Measurements from ENCODE around the gene EBP. TPM values are rescaled to one million over a fixed set of nuclear protein-coding genes. Genes with fewer than 3 reads are reported as not detected.

EBP gene
- total RNA-seq, 1 donor, result 45.6 TPM

DNA sequence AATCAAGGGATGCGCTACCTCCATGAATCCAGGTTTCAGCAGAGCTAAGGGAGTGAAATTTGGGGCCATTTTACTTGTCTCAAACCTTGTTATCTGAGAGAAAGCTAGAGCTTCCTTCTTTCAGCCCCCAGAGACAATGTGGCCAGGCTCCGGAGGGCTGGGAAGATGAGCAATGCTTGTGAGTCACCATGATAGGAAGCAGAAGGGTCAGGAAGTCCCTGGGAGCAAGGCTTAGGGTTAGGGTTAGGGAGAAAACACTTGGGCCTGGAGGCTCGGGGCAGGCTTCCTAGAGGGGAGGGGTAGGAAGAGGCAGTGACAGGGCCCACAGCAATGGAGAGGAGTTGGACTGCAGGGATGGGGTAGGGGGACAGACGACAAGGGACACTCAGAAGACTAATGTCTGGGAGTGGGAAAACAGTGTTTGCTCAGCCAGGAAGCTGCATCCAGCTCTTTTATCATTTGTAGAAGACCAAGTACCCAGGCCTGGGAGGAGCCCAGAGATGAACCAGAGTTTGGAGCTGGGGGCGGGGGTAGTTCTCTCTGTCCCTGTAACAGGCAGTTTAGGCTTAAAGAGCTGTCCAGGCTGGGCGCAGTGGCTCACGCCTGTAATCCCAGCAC is 29.2 kb upstream of the EBP start:
- no peak overlapping the region for H2AFZ ChIP-seq (ENCODE audit: low read length)
- H3K4me3 ChIP-seq (ENCODE audit: insufficient read depth, low read length), result no peak overlapping the region
- TF ChIP-seq CTCF (IDR thresholded peaks at IDR 0.05; ENCODE audit: extremely low read depth, low read depth, low read length), result no peak
- H3K4me2 ChIP-seq (ENCODE audit: insufficient read depth, low read length), result peak overlapping the region; percentile 51
- peaks cover 30% of the 10 kb centered on the region for H3K4me1 ChIP-seq (ENCODE audit: insufficient read depth, low read length)
- H4K20me1 ChIP-seq (ENCODE audit: insufficient read depth, low read length), result no peaks in the 10 kb centered on the region
- DNase-seq (ENCODE audit: insufficient read length, low spot score, missing footprints), result no peak
- no peaks in the 10 kb centered on the region for H3K36me3 ChIP-seq (ENCODE audit: insufficient read depth, low read length)
- H3K27ac ChIP-seq (ENCODE audit: low read depth, low read length), result peak overlapping the region; percentile 73
- no peaks in the 10 kb centered on the region for H3K9me3 ChIP-seq (ENCODE audit: low read depth, low read length)
- H3K79me2 ChIP-seq (ENCODE audit: insufficient read depth, low read length), result no peaks in the 10 kb centered on the region
- H3K27me3 ChIP-seq (ENCODE audit: insufficient read depth, low read length), result no peaks in the 10 kb centered on the region

- Histone ChIP-seq H3K9me3 (ENCODE audit: low read depth, low read length) (no peaks in the 10 kb centered on the region), H3K79me2 (ENCODE audit: insufficient read depth, low read length) (no peaks in the 10 kb centered on the region), H3K27ac (ENCODE audit: low read depth, low read length) (no peak overlapping the region), H3K4me1 (ENCODE audit: insufficient read depth, low read length) (peaks cover 33% of the 10 kb centered on the region), H3K4me2 (ENCODE audit: insufficient read depth, low read length) (no peak overlapping the region), H3K27me3 (ENCODE audit: insufficient read depth, low read length) (no peaks in the 10 kb centered on the region), H3K4me3 (ENCODE audit: insufficient read depth, low read length) (no peak overlapping the region), H3K36me3 (ENCODE audit: insufficient read depth, low read length) (no peaks in the 10 kb centered on the region), H2AFZ (ENCODE audit: low read length) (peak overlapping the region; percentile 9), H4K20me1 (ENCODE audit: insufficient read depth, low read length) (no peaks in the 10 kb centered on the region)
- peak; percentile 38 for TF ChIP-seq CTCF (IDR thresholded peaks at IDR 0.05; ENCODE audit: extremely low read depth, low read depth, low read length)
- DNase-seq (ENCODE audit: insufficient read length, low spot score, missing footprints), result no peak
Measured at GRCh38 chrX:48493890-48494364, 27.7 kb upstream of the EBP start.

DNA sequence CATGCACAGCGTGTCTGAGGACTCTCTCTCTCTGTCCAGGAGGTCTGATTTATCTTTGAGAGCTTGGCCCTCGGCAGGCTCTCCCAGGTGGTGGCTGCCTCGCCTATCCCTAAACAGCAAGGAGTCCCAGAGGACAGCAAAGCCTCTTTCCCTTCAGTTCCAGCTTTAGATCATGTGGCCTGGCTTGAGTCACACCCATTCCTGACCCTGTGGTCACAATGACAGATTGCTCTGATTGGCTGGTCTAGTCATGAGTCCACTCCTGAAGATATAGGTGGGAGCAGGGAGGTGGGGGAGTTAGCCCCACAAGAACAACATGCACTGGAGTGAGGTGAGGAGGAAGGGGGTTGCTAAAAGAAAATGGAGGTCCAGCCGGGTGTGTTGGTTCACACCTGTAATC is 24.9 kb upstream of the EBP start:
- H3K9me3 ChIP-seq (ENCODE audit: low read depth, low read length), result no peaks in the 10 kb centered on the region
- H4K20me1 ChIP-seq (ENCODE audit: insufficient read depth, low read length), result no peaks in the 10 kb centered on the region
- H3K27me3 ChIP-seq (ENCODE audit: insufficient read depth, low read length), result no peaks in the 10 kb centered on the region
- H3K79me2 ChIP-seq (ENCODE audit: insufficient read depth, low read length), result no peaks in the 10 kb centered on the region
- no peak overlapping the region for H2AFZ ChIP-seq (ENCODE audit: low read length)
- no peak for TF ChIP-seq CTCF (IDR thresholded peaks at IDR 0.05; ENCODE audit: extremely low read depth, low read depth, low read length)
- peaks cover 29% of the 10 kb centered on the region for H3K4me1 ChIP-seq (ENCODE audit: insufficient read depth, low read length)
- DNase-seq (ENCODE audit: insufficient read length, low spot score, missing footprints), result no peak
- H3K4me3 ChIP-seq (ENCODE audit: insufficient read depth, low read length), result no peak overlapping the region
- H3K4me2 ChIP-seq (ENCODE audit: insufficient read depth, low read length), result no peak overlapping the region
- H3K27ac ChIP-seq (ENCODE audit: low read depth, low read length), result no peak overlapping the region
- no peaks in the 10 kb centered on the region for H3K36me3 ChIP-seq (ENCODE audit: insufficient read depth, low read length)

GRCh38 chrX:48497871-48498270 is 23.7 kb upstream of the EBP start:
- H2AFZ ChIP-seq (ENCODE audit: low read length), result no peak overlapping the region
- H3K4me3 ChIP-seq (ENCODE audit: insufficient read depth, low read length), result no peak overlapping the region
- no peaks in the 10 kb centered on the region for H3K9me3 ChIP-seq (ENCODE audit: low read depth, low read length)
- H3K4me2 ChIP-seq (ENCODE audit: insufficient read depth, low read length), result no peak overlapping the region
- peaks cover 17% of the 10 kb centered on the region for H3K4me1 ChIP-seq (ENCODE audit: insufficient read depth, low read length)
- TF ChIP-seq CTCF (IDR thresholded peaks at IDR 0.05; ENCODE audit: extremely low read depth, low read depth, low read length), result no peak
- no peaks in the 10 kb centered on the region for H3K36me3 ChIP-seq (ENCODE audit: insufficient read depth, low read length)
- peak overlapping the region; percentile 46 for H3K27ac ChIP-seq (ENCODE audit: low read depth, low read length)
- no peaks in the 10 kb centered on the region for H4K20me1 ChIP-seq (ENCODE audit: insufficient read depth, low read length)
- no peaks in the 10 kb centered on the region for H3K27me3 ChIP-seq (ENCODE audit: insufficient read depth, low read length)
- H3K79me2 ChIP-seq (ENCODE audit: insufficient read depth, low read length), result no peaks in the 10 kb centered on the region
- no peak for DNase-seq (ENCODE audit: insufficient read length, low spot score, missing footprints)
